Nephron (organoid): ENCODE data around the gene DUSP14.

ENCODE experiments used
- H3K27ac Mint-ChIP-seq, 3 experiments: 2 replicates each; pipeline ENCODE4 v1.8.0; 2020; ENCODE audit warnings: mixed read lengths in 3 of 3, mild to moderate bottlenecking in 2 of 3, moderate library complexity in 1 of 3
- H3K27me3 Mint-ChIP-seq: 2 replicates; pipeline ENCODE4 v1.8.0; 2021; ENCODE audit warnings: low read depth, mild to moderate bottlenecking, moderate library complexity, mixed read lengths
- H3K36me3 Mint-ChIP-seq: 2 replicates; pipeline ENCODE4 v1.8.0; 2020; ENCODE audit warnings: low read depth, mixed read lengths
- H3K4me1 Mint-ChIP-seq: 2 replicates; pipeline ENCODE4 v1.8.0; 2020; ENCODE audit warnings: mixed read lengths
- H3K4me3 Mint-ChIP-seq, 3 experiments: 2 replicates each; pipeline ENCODE4 v1.8.0; 2020; ENCODE audit warnings: mild to moderate bottlenecking in 3 of 3, mixed read lengths in 3 of 3, moderate library complexity in 2 of 3
- H3K9me3 Mint-ChIP-seq: 2 replicates; pipeline ENCODE4 v1.8.0; 2020; ENCODE audit warnings: mixed read lengths
- TF ChIP-seq, protein P1 (sequence below), 3 experiments: fragments of 200-600 bp; sonication (generic); IDR thresholded peaks; one replicate each; pipeline ENCODE4 v1.5.0; 2021; ENCODE audit warnings: antibody characterized with exemption in 3 of 3; ENCODE audit not compliant: unreplicated experiment in 3 of 3

The DUSP14 gene

GRCh38 chr17:37517881-37518280 is 28.2 kb downstream of the DUSP14 start:
- Mint-ChIP-seq H3K36me3 (peaks cover 51% of the 10 kb centered on the region), H3K9me3 (no peaks in the 10 kb centered on the region), H3K27me3 (no peaks in the 10 kb centered on the region), H3K4me3 (no peak overlapping the region), H3K27ac (no peak overlapping the region), H3K4me1 (peaks cover 22% of the 10 kb centered on the region)
- TF ChIP-seq, protein P1, sequence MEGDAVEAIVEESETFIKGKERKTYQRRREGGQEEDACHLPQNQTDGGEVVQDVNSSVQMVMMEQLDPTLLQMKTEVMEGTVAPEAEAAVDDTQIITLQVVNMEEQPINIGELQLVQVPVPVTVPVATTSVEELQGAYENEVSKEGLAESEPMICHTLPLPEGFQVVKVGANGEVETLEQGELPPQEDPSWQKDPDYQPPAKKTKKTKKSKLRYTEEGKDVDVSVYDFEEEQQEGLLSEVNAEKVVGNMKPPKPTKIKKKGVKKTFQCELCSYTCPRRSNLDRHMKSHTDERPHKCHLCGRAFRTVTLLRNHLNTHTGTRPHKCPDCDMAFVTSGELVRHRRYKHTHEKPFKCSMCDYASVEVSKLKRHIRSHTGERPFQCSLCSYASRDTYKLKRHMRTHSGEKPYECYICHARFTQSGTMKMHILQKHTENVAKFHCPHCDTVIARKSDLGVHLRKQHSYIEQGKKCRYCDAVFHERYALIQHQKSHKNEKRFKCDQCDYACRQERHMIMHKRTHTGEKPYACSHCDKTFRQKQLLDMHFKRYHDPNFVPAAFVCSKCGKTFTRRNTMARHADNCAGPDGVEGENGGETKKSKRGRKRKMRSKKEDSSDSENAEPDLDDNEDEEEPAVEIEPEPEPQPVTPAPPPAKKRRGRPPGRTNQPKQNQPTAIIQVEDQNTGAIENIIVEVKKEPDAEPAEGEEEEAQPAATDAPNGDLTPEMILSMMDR (IDR thresholded peaks at IDR 0.05; ENCODE audit: unreplicated experiment in 3 of 3): no peak

DNA sequence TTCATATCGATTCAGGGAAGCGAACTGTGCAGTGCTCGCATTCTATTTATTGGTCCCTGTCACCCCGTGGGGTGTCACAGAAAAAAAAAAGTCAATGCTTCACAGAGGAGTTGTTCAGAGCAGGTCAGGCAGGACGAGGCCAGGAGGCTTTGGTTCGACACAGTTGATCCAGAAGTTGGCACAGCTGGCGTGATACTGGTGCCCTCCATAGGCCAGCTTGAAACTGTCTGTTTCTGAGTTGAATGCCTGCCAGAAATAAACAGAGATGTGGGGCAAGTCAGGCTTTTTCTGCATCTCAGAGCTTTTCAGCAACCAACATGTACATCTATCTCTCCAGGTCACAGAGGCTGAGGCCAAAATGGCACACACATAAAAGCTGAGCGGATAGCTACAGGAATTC is 29.1 kb downstream of the DUSP14 start:
- TF ChIP-seq, protein P1 (IDR thresholded peaks at IDR 0.05; ENCODE audit: unreplicated experiment in 3 of 3): no peak
- H3K4me1 Mint-ChIP-seq: peaks cover 18% of the 10 kb centered on the region
- no peaks in the 10 kb centered on the region for H3K27me3 Mint-ChIP-seq
- no peaks in the 10 kb centered on the region for H3K9me3 Mint-ChIP-seq
- no peak overlapping the region for H3K4me3 Mint-ChIP-seq
- no peak overlapping the region for H3K27ac Mint-ChIP-seq
- H3K36me3 Mint-ChIP-seq: peaks cover 57% of the 10 kb centered on the region

DNA sequence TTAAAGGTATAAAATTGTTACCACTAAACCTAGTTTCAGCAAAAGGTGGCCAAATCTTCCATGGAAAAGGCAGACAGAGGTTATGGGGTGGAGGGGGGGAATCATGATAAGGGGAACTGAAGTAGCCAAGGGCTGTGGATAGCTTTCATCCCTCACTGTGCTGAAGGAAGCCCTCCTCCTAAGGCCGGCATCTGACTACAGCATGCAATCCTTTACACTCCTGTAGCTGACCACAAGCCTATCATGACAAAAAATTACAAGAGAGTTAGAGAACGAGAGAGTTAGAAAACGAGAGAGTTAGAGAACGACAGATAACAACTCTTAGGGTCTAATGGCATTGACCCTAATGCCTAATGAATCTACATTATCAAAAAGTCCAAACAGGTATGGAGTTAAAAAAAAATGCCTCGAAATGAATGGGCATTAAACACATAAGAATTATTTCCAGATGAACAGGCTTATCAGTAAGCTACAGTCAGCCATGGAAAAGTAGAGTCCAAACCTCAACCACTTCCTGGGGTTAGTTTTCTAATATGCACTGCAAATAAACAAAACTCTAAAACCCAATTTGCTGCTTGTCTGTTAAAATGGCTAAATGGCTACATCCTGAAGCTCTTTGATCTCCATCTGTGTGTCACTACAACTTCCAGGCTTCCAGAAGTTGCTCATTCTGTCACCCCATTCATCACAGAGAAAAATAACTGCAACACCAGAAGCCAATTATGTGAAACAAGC is 29.7 kb downstream of the DUSP14 start:
- Mint-ChIP-seq H3K27ac (no peak overlapping the region), H3K36me3 (peaks cover 61% of the 10 kb centered on the region), H3K9me3 (no peaks in the 10 kb centered on the region), H3K27me3 (no peaks in the 10 kb centered on the region), H3K4me3 (no peak overlapping the region), H3K4me1 (peaks cover 18% of the 10 kb centered on the region)
- TF ChIP-seq, protein P1 (IDR thresholded peaks at IDR 0.05; ENCODE audit: unreplicated experiment in 3 of 3): no peak

DNA sequence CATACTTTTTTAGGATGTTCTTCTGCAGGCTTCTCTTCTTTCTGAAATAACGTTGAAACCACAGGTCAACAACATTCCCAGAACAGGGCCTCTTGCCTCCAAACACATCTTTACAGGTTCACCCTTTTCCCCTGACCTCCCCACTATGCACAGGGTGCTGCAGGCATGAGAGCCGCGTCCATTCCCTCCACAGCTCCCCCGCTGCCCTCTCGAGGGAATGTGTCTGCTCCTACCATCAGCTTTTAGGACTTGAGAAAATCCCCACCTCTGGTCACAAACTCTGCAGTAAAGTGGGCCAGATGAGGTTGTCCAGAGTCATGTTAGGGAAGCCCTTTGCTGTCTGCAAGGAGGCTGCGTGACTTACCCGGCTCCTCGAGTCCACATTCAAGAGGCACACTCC is 30.5 kb downstream of the DUSP14 start:
- no peaks in the 10 kb centered on the region for H3K27me3 Mint-ChIP-seq
- TF ChIP-seq, protein P1 (IDR thresholded peaks at IDR 0.05; ENCODE audit: unreplicated experiment in 3 of 3): no peak
- peaks cover 18% of the 10 kb centered on the region for H3K4me1 Mint-ChIP-seq
- H3K36me3 Mint-ChIP-seq: peaks cover 65% of the 10 kb centered on the region
- no peak overlapping the region for H3K4me3 Mint-ChIP-seq
- peak overlapping the region in 1 of 3 experiments; percentile 28 for H3K27ac Mint-ChIP-seq
- no peaks in the 10 kb centered on the region for H3K9me3 Mint-ChIP-seq

DNA sequence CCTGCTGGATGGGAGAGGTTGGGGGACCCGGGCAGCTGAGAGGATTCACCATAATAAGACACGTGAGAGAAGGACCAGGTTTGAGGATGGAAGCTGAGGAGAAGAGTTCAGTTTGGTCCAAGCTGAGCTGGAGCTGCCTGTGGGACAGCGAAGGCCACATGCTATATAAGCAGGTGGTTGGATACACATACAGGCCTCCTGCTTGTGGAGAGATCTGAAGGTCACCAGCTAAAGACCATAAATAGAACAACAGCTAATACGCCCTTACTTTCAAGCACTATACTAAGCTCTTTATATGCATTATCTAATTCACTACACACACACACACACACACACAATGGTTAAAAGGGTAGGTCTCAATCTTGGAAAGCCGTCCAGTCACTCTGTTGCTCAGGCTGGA is 32.1 kb downstream of the DUSP14 start:
- Mint-ChIP-seq H3K27me3 (no peaks in the 10 kb centered on the region), H3K4me1 (peaks cover 11% of the 10 kb centered on the region)

More for the DNA sequence above, 32.1 kb downstream of the DUSP14 start:
- Mint-ChIP-seq H3K27ac (no peak overlapping the region), H3K9me3 (no peaks in the 10 kb centered on the region), H3K4me3 (no peak overlapping the region), H3K36me3 (peaks cover 65% of the 10 kb centered on the region)
- TF ChIP-seq, protein P1 (IDR thresholded peaks at IDR 0.05; ENCODE audit: unreplicated experiment in 3 of 3): no peak
